ENCODE data around the gene PADI1.

Gene PADI1

DNA sequence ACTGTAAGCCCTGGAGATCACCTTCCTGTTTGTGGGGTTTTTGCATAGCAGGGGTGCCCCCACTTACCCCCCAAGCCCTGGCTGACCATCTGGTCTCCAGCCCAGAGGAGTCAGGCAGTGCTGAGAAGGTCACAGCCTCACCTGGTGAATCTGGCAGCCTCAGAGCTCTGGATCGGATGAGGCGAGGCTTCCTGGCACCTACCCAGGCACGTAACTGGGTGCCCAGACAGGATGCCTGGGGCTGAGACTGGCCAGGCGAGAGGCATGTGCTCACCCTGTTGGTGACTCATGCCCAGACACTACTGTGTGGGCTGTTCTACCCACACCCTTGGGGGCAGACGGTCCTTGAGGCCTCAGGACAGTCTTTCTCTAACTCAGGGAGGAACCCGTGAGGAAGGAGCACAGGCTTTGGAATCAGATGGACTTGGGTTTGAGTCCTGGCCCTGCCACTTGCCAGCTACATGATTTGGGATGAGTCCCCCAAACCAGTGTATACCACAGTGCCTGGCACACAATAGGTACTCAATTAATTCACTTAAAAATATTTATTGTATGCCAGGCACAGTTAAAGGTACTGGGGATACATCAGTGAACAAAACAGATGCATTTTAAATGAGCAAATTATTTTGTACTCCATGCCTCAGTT, 28.9 kb downstream of the PADI1 start:
- Histone ChIP-seq H3K4me3 (ENCODE audit: low read depth, low read length) (no peak overlapping the region), H3K9me3 (ENCODE audit: severe bottlenecking) (no peaks in the 10 kb centered on the region), H3K27ac (no peak overlapping the region), H3K27me3 (ENCODE audit: insufficient read depth, low read depth, severe bottlenecking) (no peaks in the 10 kb centered on the region), H3K36me3 (no peaks in the 10 kb centered on the region)
- DNase-seq: no peak
- TF ChIP-seq, protein P1, sequence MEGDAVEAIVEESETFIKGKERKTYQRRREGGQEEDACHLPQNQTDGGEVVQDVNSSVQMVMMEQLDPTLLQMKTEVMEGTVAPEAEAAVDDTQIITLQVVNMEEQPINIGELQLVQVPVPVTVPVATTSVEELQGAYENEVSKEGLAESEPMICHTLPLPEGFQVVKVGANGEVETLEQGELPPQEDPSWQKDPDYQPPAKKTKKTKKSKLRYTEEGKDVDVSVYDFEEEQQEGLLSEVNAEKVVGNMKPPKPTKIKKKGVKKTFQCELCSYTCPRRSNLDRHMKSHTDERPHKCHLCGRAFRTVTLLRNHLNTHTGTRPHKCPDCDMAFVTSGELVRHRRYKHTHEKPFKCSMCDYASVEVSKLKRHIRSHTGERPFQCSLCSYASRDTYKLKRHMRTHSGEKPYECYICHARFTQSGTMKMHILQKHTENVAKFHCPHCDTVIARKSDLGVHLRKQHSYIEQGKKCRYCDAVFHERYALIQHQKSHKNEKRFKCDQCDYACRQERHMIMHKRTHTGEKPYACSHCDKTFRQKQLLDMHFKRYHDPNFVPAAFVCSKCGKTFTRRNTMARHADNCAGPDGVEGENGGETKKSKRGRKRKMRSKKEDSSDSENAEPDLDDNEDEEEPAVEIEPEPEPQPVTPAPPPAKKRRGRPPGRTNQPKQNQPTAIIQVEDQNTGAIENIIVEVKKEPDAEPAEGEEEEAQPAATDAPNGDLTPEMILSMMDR (IDR thresholded peaks at IDR 0.05; ENCODE audit: low read depth, low read length): no peak

- no peaks in the 10 kb centered on the region for H3K27me3 ChIP-seq (ENCODE audit: insufficient read depth, low read depth, severe bottlenecking)
- TF ChIP-seq, protein P1 (IDR thresholded peaks at IDR 0.05; ENCODE audit: low read depth, low read length): no peak
Observed at GRCh38 chr1:17234405-17234804, 29.5 kb downstream of the PADI1 start.

DNA sequence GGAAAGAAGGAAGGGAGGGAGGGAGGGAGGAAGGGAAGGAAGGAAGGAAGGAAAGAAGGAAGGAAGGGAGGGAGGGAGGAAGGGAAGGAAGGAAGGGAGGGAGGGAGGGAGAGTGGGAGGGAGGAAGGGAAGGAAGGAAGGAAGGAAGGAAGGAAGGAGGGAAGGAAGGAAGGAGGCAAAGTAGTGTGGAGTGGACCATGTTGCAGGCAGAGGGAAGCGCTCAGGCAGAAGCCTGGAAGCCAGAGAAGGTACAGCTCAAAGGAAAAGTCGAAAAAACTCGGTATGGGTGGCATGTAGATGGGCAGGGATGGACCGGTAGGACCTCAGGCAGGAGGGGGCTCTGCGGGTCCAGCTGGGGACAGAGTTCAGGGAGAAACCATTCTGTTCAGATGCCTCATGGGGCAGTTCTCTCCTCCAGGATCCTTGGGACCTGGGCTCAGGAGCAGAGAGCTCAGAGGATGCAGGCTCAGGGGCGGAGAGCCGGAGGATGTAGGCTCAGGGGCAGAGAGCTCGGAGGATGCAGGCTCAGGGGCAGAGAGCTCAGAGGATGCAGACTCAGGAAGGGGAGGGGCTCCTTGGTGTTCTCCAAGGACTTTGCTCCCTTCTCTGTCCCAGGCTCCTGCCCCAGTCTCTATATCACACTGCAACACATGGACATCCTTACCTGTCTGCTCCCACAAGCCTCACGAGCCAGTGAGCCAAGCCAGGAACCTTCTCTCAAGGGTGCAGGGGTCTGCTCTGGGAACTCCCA, 30.4 kb downstream of the PADI1 start:
- Histone ChIP-seq H3K4me3 (ENCODE audit: low read depth, low read length) (no peak overlapping the region), H3K27ac (no peak overlapping the region), H3K9me3 (ENCODE audit: severe bottlenecking) (no peaks in the 10 kb centered on the region), H3K36me3 (no peaks in the 10 kb centered on the region), H3K27me3 (ENCODE audit: insufficient read depth, low read depth, severe bottlenecking) (no peaks in the 10 kb centered on the region)
- no peak for DNase-seq
- TF ChIP-seq, protein P1 (IDR thresholded peaks at IDR 0.05; ENCODE audit: low read depth, low read length): no peak

More at GRCh38 chr1:17234405-17234804, 29.5 kb downstream of the PADI1 start:
- DNase-seq: no peak
- H3K4me3 ChIP-seq (ENCODE audit: low read depth, low read length): no peak overlapping the region
- H3K9me3 ChIP-seq (ENCODE audit: severe bottlenecking): no peaks in the 10 kb centered on the region
- H3K27ac ChIP-seq: no peak overlapping the region
- no peaks in the 10 kb centered on the region for H3K36me3 ChIP-seq

DNA sequence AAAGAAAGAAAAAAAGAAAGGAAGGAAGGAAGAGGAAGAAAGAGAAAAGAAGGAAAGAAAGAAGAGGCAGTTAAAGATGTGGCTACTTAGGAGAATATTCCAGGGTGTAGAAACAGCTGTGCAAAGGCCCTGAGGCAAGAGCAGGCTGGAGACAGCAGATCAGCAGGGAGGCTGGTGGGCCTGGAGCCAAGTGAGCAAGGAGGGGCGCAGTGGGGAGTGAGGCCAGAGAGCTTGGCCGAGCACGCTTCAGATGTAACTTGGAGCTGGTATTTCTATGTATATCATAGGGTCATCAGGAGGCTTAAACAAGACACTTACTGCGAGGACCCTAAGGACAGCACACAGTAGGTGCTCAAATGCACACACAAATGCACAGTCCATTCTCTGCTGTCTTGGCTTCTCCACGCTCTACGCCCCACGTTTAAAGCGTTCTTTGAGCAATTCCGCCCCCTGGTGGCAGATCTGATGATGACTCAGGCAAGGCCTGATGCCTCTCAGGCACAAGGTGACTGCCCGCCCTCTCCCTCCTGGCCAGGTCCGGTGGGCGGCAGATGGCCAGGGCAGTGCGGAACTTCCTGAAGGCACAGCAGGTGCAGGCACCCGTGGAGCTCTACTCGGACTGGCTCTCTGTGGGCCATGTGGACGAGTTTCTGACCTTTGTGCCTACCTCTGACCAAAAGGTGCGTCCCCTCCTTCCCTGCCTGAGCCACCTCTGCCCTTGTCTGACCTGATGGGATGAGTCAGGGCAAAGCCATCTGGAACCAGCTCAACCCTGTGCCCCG, 32.0 kb downstream of the PADI1 start:
- Histone ChIP-seq H3K9me3 (ENCODE audit: severe bottlenecking) (no peaks in the 10 kb centered on the region), H3K4me3 (ENCODE audit: low read depth, low read length) (no peak overlapping the region), H3K36me3 (no peaks in the 10 kb centered on the region), H3K27ac (peak overlapping the region; percentile 51), H3K27me3 (ENCODE audit: insufficient read depth, low read depth, severe bottlenecking) (no peaks in the 10 kb centered on the region)
- TF ChIP-seq, protein P1 (IDR thresholded peaks at IDR 0.05; ENCODE audit: low read depth, low read length): peak; percentile 84
- DNase-seq: peak; percentile 94

- Histone ChIP-seq H3K27me3 (ENCODE audit: insufficient read depth, low read depth, severe bottlenecking) (no peaks in the 10 kb centered on the region), H3K9me3 (ENCODE audit: severe bottlenecking) (no peaks in the 10 kb centered on the region), H3K36me3 (no peaks in the 10 kb centered on the region), H3K4me3 (ENCODE audit: low read depth, low read length) (no peak overlapping the region), H3K27ac (peak overlapping the region; percentile 51)
- TF ChIP-seq, protein P1 (IDR thresholded peaks at IDR 0.05; ENCODE audit: low read depth, low read length): no peak
- DNase-seq: no peak
Observed at GRCh38 chr1:17237561-17237903, 32.6 kb downstream of the PADI1 start.

All from WERI-Rb-1 (cell line).